Caco-2 (cell line): Measurements from ENCODE around the gene MIEN1. TPM values are rescaled to one million over a fixed set of nuclear protein-coding genes. Genes with fewer than 3 reads are reported as not detected.

Experiments used
- BruUV-seq: library from RNA; stranded (reverse); fragments of 400-500 nt; replicated peaks from 2 replicates; lab custom pipeline; 2021; lab: Mats Ljungman, UMichigan
- CTCF ChIA-PET: fragments of 300-600 bp; sonication (Branson Sonifier 250); formaldehyde crosslinking; loops from one replicate; lab custom pipeline; 2022; ENCODE audit warnings: antibody characterized with exemption; lab: Charles Lee
- POLR2A ChIA-PET: fragments of 300-600 bp; sonication (Branson Sonifier 250); formaldehyde crosslinking; loops from one replicate; lab custom pipeline; 2022; ENCODE audit warnings: antibody characterized with exemption; lab: Charles Lee
- DNase-seq, 2 experiments: peaks; one replicate each; pipeline versions ENCODE4 v3.0.0 to v3.0.0-alpha.2; 2020 to 2022
- H3K27me3 ChIP-seq: replicated peaks from 2 replicates; pipeline ENCODE4 v1.6.0; 2011; ENCODE audit warnings: low read length; ENCODE audit not compliant: control insufficient read depth, insufficient read depth
- H3K36me3 ChIP-seq: 2 replicates; pipeline ENCODE4 v1.5.1; 2011; ENCODE audit warnings: low read length; ENCODE audit not compliant: control insufficient read depth, insufficient read depth
- H3K4me1 ChIP-seq: fragments of 250-450 bp; sonication (Bioruptor Pico); 2 replicates; pipeline ENCODE4 v1.5.1; 2020; ENCODE audit warnings: mild to moderate bottlenecking
- H3K4me3 ChIP-seq: 2 replicates; pipeline ENCODE4 v1.5.1; 2011; ENCODE audit warnings: low read depth, mild to moderate bottlenecking, control low read depth, low read length
- H3K9me3 ChIP-seq: fragments of 250-450 bp; sonication (Bioruptor Pico); 2 replicates; pipeline ENCODE4 v1.5.1; 2020; ENCODE audit warnings: mild to moderate bottlenecking, moderate library complexity
- H3K27ac Mint-ChIP-seq: one replicate; pipeline ENCODE4 v1.8.0; 2022; ENCODE audit warnings: mixed read lengths; ENCODE audit not compliant: unreplicated experiment
- H3K27me3 Mint-ChIP-seq: one replicate; pipeline ENCODE4 v1.8.0; 2022; ENCODE audit warnings: mixed read lengths; ENCODE audit not compliant: insufficient read depth, unreplicated experiment
- H3K36me3 Mint-ChIP-seq: one replicate; pipeline ENCODE4 v1.8.0; 2022; ENCODE audit warnings: mild to moderate bottlenecking, mixed read lengths; ENCODE audit not compliant: insufficient read depth, unreplicated experiment
- H3K4me1 Mint-ChIP-seq: one replicate; pipeline ENCODE4 v1.8.0; 2022; ENCODE audit warnings: low read depth, mixed read lengths; ENCODE audit not compliant: unreplicated experiment
- H3K4me3 Mint-ChIP-seq: one replicate; pipeline ENCODE4 v1.8.0; 2022; ENCODE audit warnings: mild to moderate bottlenecking, moderate library complexity, mixed read lengths; ENCODE audit not compliant: unreplicated experiment
- H3K9me3 Mint-ChIP-seq: one replicate; pipeline ENCODE4 v1.8.0; 2022; ENCODE audit warnings: mixed read lengths; ENCODE audit not compliant: unreplicated experiment
- CTCF ChIP-seq, 2 experiments: fragments of 200-600 bp in 1 of 2; IDR thresholded peaks; 1 replicate in 1 of 2; 2 replicates in 1 of 2; pipeline versions ENCODE4 v1.5.1 to v1.8.0; 2011 to 2022; ENCODE audit warnings: antibody characterized with exemption in 1 of 2, control low read depth in 1 of 2, inconsistent platforms in 1 of 2, low read depth in 1 of 2, low read length in 1 of 2, mild to moderate bottlenecking in 1 of 2, moderate library complexity in 1 of 2; ENCODE audit not compliant: insufficient read depth in 1 of 2, severe bottlenecking in 1 of 2, unreplicated experiment in 1 of 2
- intact Hi-C: fragments of 100-400 bp; cut with micrococcal nuclease; formaldehyde crosslinking; loops from one replicate; pipeline ENCODE4 v1.10.0; 2022; ENCODE audit not compliant: unreplicated experiment
- total RNA-seq: library from RNA; stranded (reverse); gene quantifications from 2 replicates; pipeline ENCODE4 v1.2.3, GENCODE V29; 2022

Gene MIEN1
- total RNA-seq, 1 experiment from 2014 or later, result 42.9 TPM

GRCh38 chr17:39744075-39744835 lies 13.9 kb upstream of the MIEN1 start:
- H3K4me3 Mint-ChIP-seq, result no peak overlapping the region
- no peak overlapping the region for H3K27ac Mint-ChIP-seq
- H3K36me3 Mint-ChIP-seq, result peaks cover 84% of the 10 kb centered on the region
- no peaks in the 10 kb centered on the region for H3K27me3 Mint-ChIP-seq
- peaks cover 7% of the 10 kb centered on the region for H3K4me1 Mint-ChIP-seq
- H3K36me3 ChIP-seq, result peaks cover 21% of the 10 kb centered on the region
- H3K4me3 ChIP-seq, result no peak overlapping the region
- no peak for DNase-seq
- H3K9me3 ChIP-seq, result no peaks in the 10 kb centered on the region
- TF ChIP-seq CTCF (IDR thresholded peaks at IDR 0.05; ENCODE audit: insufficient read depth in 1 of 2, low read depth in 1 of 2, low read length in 1 of 2, severe bottlenecking in 1 of 2, unreplicated experiment in 1 of 2), result no peak
- H3K9me3 Mint-ChIP-seq, result no peaks in the 10 kb centered on the region
- BruUV-seq, result no TSS peak
- POLR2A ChIA-PET, result interaction anchor here (0.5 kb wide), 1 partner anchor 265 kb away, joined by 5 read pairs; no protein-coding TSS in a partner anchor
- CTCF ChIA-PET, result interaction anchor here (0.6 to 1.7 kb wide), 3 partner anchors 9 to 268 kb away, joined by 3 to 8 read pairs (median 3); no protein-coding TSS in a partner anchor
- no peaks in the 10 kb centered on the region for H3K27me3 ChIP-seq
- intact Hi-C loops, result no loop called here
- H3K4me1 ChIP-seq, result peaks cover 16% of the 10 kb centered on the region

DNA sequence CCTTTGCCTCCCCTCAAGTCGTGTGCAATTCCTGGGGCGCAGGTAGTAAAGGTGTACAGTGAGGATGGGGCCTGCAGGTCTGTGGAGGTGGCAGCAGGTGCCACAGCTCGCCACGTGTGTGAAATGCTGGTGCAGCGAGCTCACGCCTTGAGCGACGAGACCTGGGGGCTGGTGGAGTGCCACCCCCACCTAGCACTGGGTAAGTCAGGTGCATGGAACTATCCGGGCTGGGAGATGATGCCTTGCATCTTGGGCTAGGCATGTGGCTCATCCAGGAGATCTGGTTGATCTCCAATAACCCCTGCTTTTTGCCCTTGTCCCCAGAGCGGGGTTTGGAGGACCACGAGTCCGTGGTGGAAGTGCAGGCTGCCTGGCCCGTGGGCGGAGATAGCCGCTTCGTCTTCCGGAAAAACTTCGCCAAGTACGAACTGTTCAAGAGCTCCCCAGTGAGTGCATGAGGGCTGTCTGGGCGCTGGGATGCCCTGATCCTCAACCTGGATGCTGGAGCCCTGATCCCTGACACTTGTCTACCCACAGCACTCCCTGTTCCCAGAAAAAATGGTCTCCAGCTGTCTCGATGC lies 12.6 kb upstream of the MIEN1 start:
- ChIA-PET CTCF (no interaction called here), POLR2A (no interaction called here)
- H3K4me1 ChIP-seq, result peaks cover 16% of the 10 kb centered on the region
- Mint-ChIP-seq H3K4me1 (peaks cover 7% of the 10 kb centered on the region), H3K36me3 (peaks cover 94% of the 10 kb centered on the region), H3K27me3 (no peaks in the 10 kb centered on the region), H3K27ac (no peak overlapping the region), H3K9me3 (no peaks in the 10 kb centered on the region), H3K4me3 (no peak overlapping the region)
- H3K36me3 ChIP-seq, result peaks cover 21% of the 10 kb centered on the region
- no peak for DNase-seq
- intact Hi-C loops, result no loop called here
- TF ChIP-seq CTCF (IDR thresholded peaks at IDR 0.05; ENCODE audit: insufficient read depth in 1 of 2, low read depth in 1 of 2, low read length in 1 of 2, severe bottlenecking in 1 of 2, unreplicated experiment in 1 of 2), result no peak
- no peaks in the 10 kb centered on the region for H3K27me3 ChIP-seq
- no peak overlapping the region for H3K4me3 ChIP-seq
- no TSS peak for BruUV-seq
- H3K9me3 ChIP-seq, result no peaks in the 10 kb centered on the region

DNA sequence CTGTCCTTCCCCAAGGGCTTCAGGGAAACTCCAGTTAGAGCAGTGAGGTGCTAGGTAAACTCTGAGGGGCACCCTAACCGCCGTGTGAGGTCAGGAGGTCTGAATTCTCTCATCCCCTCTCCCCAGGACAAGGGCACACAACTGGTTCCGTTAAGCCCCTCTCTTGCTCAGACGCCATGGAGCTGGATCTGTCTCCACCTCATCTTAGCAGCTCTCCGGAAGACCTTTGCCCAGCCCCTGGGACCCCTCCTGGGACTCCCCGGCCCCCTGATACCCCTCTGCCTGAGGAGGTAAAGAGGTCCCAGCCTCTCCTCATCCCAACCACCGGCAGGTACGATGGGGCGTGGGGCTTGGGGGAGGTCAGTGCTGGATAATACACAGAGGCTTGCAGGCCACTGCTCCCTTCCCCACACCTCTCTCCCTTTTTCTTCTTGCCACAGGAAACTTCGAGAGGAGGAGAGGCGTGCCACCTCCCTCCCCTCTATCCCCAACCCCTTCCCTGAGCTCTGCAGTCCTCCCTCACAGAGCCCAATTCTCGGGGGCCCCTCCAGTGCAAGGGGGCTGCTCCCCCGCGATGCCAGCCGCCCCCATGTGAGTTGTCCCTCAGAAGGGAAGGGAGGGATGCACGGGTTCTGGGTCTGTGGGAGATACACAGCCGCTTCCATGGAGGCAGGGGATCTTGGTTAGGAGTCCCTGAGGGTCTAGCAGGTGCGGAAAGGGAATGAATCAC lies 12.0 kb upstream of the MIEN1 start:
- Histone ChIP-seq H3K27me3 (no peaks in the 10 kb centered on the region), H3K4me3 (no peak overlapping the region), H3K4me1 (peaks cover 16% of the 10 kb centered on the region), H3K9me3 (no peaks in the 10 kb centered on the region), H3K36me3 (peaks cover 20% of the 10 kb centered on the region)
- no peak for TF ChIP-seq CTCF (IDR thresholded peaks at IDR 0.05; ENCODE audit: insufficient read depth in 1 of 2, low read depth in 1 of 2, low read length in 1 of 2, severe bottlenecking in 1 of 2, unreplicated experiment in 1 of 2)
- H3K9me3 Mint-ChIP-seq, result no peaks in the 10 kb centered on the region
- CTCF ChIA-PET, result no interaction called here
- H3K36me3 Mint-ChIP-seq, result peaks cover 94% of the 10 kb centered on the region
- no TSS peak for BruUV-seq
- no peak for DNase-seq
- POLR2A ChIA-PET, result no interaction called here
- intact Hi-C loops, result no loop called here
- H3K27ac Mint-ChIP-seq, result no peak overlapping the region
- no peaks in the 10 kb centered on the region for H3K27me3 Mint-ChIP-seq
- H3K4me3 Mint-ChIP-seq, result no peak overlapping the region
- H3K4me1 Mint-ChIP-seq, result peaks cover 7% of the 10 kb centered on the region
